Tibial nerve (tissue), 4 donors: ENCODE measurements around the gene AUNIP. TPM values are rescaled to one million over a fixed set of nuclear protein-coding genes. Genes with fewer than 3 reads are reported as not detected.

ENCODE experiments used
- DNase-seq, 2 donors: peaks; one replicate each; pipeline ENCODE4 v3.0.0-alpha.2; 2019; ENCODE audit warnings: low spot score in 2 of 2
- H3K27ac ChIP-seq, 4 donors: fragments of 200-600 bp; sonication (generic) in 3 of 4; one replicate each; pipeline ENCODE4 v1.5.1; 2017 to 2019; ENCODE audit warnings: mild to moderate bottlenecking in 1 of 4
- H3K27me3 ChIP-seq, 2 donors: fragments of 200-600 bp; sonication (generic) in 1 of 2; one replicate each; pipeline versions ENCODE4 v1.5.1 to v1.6.0; 2017 to 2019
- H3K36me3 ChIP-seq, 3 donors: fragments of 200-600 bp; sonication (generic); one replicate each; pipeline ENCODE4 v1.5.1; 2018 to 2019
- H3K4me1 ChIP-seq, 4 donors: fragments of 200-600 bp; sonication (generic) in 3 of 4; one replicate each; pipeline ENCODE4 v1.5.1; 2017 to 2019
- H3K4me3 ChIP-seq, 4 donors: fragments of 200-600 bp; sonication (generic) in 3 of 4; one replicate each; pipeline ENCODE4 v1.5.1; 2017 to 2019; ENCODE audit warnings: mild to moderate bottlenecking in 1 of 4, moderate library complexity in 1 of 4
- H3K9me3 ChIP-seq, 4 donors: fragments of 200-600 bp; sonication (generic) in 3 of 4; one replicate each; pipeline ENCODE4 v1.5.1; 2017 to 2019
- EP300 ChIP-seq, 2 donors: sonication (generic); formaldehyde crosslinking; IDR thresholded peaks; one replicate each; pipeline ENCODE4 v1.6.1; 2017; ENCODE audit warnings: antibody characterized with exemption in 2 of 2, mild to moderate bottlenecking in 1 of 2
- POLR2A ChIP-seq, 2 donors: fragments of 450-650 bp; IDR thresholded peaks; one replicate each; pipeline ENCODE4 v1.6.1; 2017; ENCODE audit warnings: antibody characterized with exemption in 2 of 2, mild to moderate bottlenecking in 2 of 2, moderate library complexity in 2 of 2
- WGBS, 2 donors: methylation state at CpG; one replicate each; pipeline ENCODE4 v1.1.5; 2018; 5-methylcytosine and 5-hydroxymethylcytosine counted together
- total RNA-seq, 4 donors: library from RNA; depleted of rRNA; stranded (reverse); fragments of >200 nt; gene quantifications; one replicate each; pipeline ENCODE4 v1.1.0, GENCODE V29; 2016
- TF ChIP-seq, protein P1 (sequence below), 5 experiments: fragments of 200-600 bp in 3 of 5; fragments of 450-650 bp in 2 of 5; sonication (generic) in 3 of 5; IDR thresholded peaks; one replicate each; pipeline ENCODE4 v1.5.1; 2016 to 2019; ENCODE audit warnings: antibody characterized with exemption in 5 of 5, mild to moderate bottlenecking in 3 of 5, moderate library complexity in 2 of 5

Gene AUNIP
- total RNA-seq, 4 donors from 2014 or later, result not detected

DNA sequence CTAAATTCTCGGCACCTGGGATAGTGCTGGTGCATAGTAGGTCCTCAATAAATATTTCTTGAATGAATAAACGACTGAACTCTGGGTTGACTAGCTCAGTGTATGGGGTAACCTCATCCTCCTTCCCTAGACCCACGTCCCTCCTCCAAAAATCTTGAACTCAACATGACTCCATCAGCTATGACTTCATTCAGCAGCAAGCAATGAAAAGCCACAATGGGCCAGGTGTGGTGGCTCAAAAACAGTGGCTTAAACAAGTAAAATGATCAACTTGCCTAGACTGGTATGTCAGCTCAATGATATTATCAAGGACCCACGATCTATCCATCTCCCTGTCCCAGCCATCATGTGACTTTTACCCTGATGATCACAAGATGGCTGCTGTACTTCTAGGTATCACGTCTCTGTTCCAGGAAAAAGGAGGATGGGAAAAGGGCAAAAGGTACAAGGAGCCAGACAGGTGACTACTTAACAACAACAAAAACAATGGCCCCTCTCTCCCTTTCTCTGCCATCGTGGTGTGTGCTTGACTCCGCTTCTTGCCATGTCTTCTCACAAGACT lies 29.2 kb upstream of the AUNIP start:
- 78 to 79% methylated on average over 7 of the region's 7 CpGs for WGBS, 2 donors
- DNase-seq, result no peak
- Histone ChIP-seq H3K27ac (no peak overlapping the region), H3K9me3 (no peaks in the 10 kb centered on the region), H3K4me1 (peaks cover 0 to 33% (median 9%) of the 10 kb centered on the region in 4 donors), H3K4me3 (no peak overlapping the region), H3K27me3 (no peaks in the 10 kb centered on the region), H3K36me3 (peaks cover 0 to 4% (median 0%) of the 10 kb centered on the region in 3 donors)
- TF ChIP-seq POLR2A (IDR thresholded peaks at IDR 0.05) (no peak), EP300 (IDR thresholded peaks at IDR 0.05) (no peak)
- TF ChIP-seq, protein P1, sequence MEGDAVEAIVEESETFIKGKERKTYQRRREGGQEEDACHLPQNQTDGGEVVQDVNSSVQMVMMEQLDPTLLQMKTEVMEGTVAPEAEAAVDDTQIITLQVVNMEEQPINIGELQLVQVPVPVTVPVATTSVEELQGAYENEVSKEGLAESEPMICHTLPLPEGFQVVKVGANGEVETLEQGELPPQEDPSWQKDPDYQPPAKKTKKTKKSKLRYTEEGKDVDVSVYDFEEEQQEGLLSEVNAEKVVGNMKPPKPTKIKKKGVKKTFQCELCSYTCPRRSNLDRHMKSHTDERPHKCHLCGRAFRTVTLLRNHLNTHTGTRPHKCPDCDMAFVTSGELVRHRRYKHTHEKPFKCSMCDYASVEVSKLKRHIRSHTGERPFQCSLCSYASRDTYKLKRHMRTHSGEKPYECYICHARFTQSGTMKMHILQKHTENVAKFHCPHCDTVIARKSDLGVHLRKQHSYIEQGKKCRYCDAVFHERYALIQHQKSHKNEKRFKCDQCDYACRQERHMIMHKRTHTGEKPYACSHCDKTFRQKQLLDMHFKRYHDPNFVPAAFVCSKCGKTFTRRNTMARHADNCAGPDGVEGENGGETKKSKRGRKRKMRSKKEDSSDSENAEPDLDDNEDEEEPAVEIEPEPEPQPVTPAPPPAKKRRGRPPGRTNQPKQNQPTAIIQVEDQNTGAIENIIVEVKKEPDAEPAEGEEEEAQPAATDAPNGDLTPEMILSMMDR (IDR thresholded peaks at IDR 0.05), result no peak

DNA sequence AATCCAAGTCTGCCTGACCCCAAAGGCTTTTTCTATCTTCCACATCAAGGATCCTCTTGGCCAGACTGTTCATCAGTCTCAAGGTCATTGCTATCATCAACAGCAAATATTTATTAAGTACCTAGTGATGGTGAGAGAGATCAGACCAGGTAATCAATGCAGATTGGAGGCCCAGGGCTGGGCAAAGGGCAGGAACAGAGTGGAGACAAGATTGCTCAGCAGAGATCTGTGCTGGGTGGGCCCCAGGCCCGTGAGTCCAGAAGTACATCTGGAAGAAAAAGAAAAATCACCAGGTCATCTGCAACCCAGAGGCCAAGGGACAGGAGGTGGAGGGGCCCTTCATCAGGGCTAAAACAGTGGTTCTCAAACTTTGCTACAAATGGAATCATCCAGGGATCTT lies 26.3 kb upstream of the AUNIP start:
- TF ChIP-seq POLR2A (IDR thresholded peaks at IDR 0.05) (no peak), EP300 (IDR thresholded peaks at IDR 0.05) (no peak)
- TF ChIP-seq, protein P1 (IDR thresholded peaks at IDR 0.05), result no peak
- DNase-seq, result no peak
- no peaks in the 10 kb centered on the region for H3K9me3 ChIP-seq
- H3K4me3 ChIP-seq, result no peak overlapping the region
- no peaks in the 10 kb centered on the region for H3K27me3 ChIP-seq
- no peak overlapping the region for H3K27ac ChIP-seq
- peaks cover 0 to 8% (median 0%) of the 10 kb centered on the region in 4 donors for H3K4me1 ChIP-seq
- 59 to 83% methylated on average over 1 of the region's 1 CpG for WGBS, 2 donors
- H3K36me3 ChIP-seq, result peaks cover 0 to 4% (median 0%) of the 10 kb centered on the region in 3 donors

DNA sequence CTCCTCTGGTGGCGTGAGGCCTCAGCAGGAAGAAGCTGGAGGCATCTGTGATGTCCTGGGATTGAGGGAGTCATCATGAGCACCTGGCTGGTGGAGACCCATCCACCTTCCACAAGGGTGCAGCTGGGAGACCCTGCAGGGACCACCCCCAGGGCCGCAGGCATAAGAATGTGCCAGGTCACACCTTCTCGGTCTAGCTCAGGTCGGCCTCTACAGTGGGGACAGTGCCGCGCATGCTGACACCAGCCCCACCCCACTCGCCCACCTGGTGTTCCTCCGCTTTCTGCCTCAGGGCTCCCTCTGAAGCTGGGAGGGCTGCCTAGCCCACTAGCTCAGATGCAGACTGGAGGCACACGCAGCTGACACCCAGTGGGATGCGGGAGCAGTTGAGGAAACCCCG lies 22.0 kb upstream of the AUNIP start:
- H3K27me3 ChIP-seq, result no peaks in the 10 kb centered on the region
- DNase-seq, result no peak
- no peak overlapping the region for H3K4me3 ChIP-seq
- WGBS, 2 donors, result 82 to 88% methylated on average over 6 to 11 of the region's 11 CpGs
- TF ChIP-seq, protein P1 (IDR thresholded peaks at IDR 0.05), result no peak
- TF ChIP-seq POLR2A (IDR thresholded peaks at IDR 0.05) (no peak), EP300 (IDR thresholded peaks at IDR 0.05) (no peak)
- no peak overlapping the region for H3K27ac ChIP-seq
- H3K9me3 ChIP-seq, result no peaks in the 10 kb centered on the region
- H3K4me1 ChIP-seq, result peaks cover 0 to 3% (median 0%) of the 10 kb centered on the region in 4 donors
- peaks cover 0 to 4% (median 0%) of the 10 kb centered on the region in 3 donors for H3K36me3 ChIP-seq

DNA sequence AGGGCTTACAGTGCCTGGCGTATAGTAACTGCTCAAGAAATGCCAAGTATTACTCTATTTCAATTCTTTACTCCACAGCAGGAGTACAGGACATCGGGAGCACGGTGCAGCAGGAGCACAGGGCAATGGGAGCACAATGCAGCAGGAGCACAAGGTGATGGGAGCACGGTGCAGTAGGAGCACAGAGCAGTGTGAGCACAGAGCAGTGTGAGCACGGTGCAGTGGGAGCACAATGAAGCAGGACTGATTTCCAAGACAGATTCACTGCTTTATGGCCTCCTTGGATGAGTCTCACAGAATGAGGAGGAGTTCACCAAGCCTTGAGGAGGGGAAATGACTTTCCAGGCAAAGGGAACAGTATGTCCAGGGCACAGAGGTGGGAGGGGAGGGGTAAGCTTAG lies 21.3 kb upstream of the AUNIP start:
- 87 to 88% methylated on average over 5 of the region's 5 CpGs for WGBS, 2 donors

DNA sequence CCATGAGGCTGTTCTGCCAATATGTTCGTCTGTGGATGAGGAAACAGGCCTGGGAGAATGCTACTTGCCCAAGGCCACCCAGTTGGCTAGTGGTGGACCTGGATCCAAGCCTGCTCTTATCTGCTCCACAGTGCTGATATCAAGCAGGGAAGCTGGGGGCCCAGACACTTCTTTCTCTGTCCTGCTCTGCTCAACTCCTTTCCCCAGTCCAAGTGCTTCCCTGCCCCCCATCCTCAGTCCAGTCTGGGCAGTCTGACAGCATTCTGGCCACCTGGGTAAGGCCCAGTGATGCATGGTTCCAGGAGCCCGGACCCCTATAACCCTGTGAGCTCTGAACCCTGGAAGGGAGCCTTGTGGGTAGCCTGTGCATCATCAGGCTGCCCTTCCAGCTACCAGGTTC lies 20.4 kb upstream of the AUNIP start:
- no peak for DNase-seq
- Histone ChIP-seq H3K4me3 (no peak overlapping the region), H3K27me3 (no peaks in the 10 kb centered on the region), H3K4me1 (peaks cover 0 to 15% (median 3%) of the 10 kb centered on the region in 4 donors), H3K27ac (peak overlapping the region in 1 of 4 donors; percentile 1), H3K9me3 (no peaks in the 10 kb centered on the region), H3K36me3 (no peaks in the 10 kb centered on the region)
- 63 to 70% methylated on average over 2 of the region's 2 CpGs for WGBS, 2 donors
- TF ChIP-seq EP300 (IDR thresholded peaks at IDR 0.05) (no peak), POLR2A (IDR thresholded peaks at IDR 0.05) (no peak)
- TF ChIP-seq, protein P1 (IDR thresholded peaks at IDR 0.05), result no peak

More for the DNA sequence above, 21.3 kb upstream of the AUNIP start:
- Histone ChIP-seq H3K27me3 (no peaks in the 10 kb centered on the region), H3K27ac (no peak overlapping the region), H3K4me1 (peaks cover 0 to 9% (median 0%) of the 10 kb centered on the region in 4 donors), H3K4me3 (no peak overlapping the region), H3K9me3 (no peaks in the 10 kb centered on the region), H3K36me3 (peaks cover 0 to 4% (median 0%) of the 10 kb centered on the region in 3 donors)
- TF ChIP-seq, protein P1 (IDR thresholded peaks at IDR 0.05), result no peak
- TF ChIP-seq POLR2A (IDR thresholded peaks at IDR 0.05), result no peak
- no peak for TF ChIP-seq EP300 (IDR thresholded peaks at IDR 0.05)
- DNase-seq, result no peak
